ENCODE data around the gene LARP1. TPM values are rescaled to one million over a fixed set of nuclear protein-coding genes. Genes with fewer than 3 reads are reported as not detected.
"Not testable (repeated sequence)": the region's sequence is repeated elsewhere in the genome, so short reads cannot be mapped to it uniquely, and the experiment has no call there.

Gene LARP1
- polyA plus RNA-seq, 2 of the 4 experiments (the other 2 are of a cell fraction) = 87.0 to 112 TPM

- POLR2A ChIA-PET = no interaction called here
- FAIRE-seq = no peak
- DNase-seq (ENCODE audit: low read depth in 1 of 2, low spot score in 1 of 2) = no peak
- Histone ChIP-seq H3K27ac (no peak overlapping the region), H3K4me1 (0 out of 3 replicates have a peak, but pooled peaks cover 1% of the 10 kb centered on the region), H3K9me3 (no peaks in the 10 kb centered on the region), H3K4me3 (no peak overlapping the region), H3K4me2 (no peak overlapping the region)
- TF ChIP-seq ESRRA (IDR thresholded peaks at IDR 0.05; ENCODE audit: borderline replicate concordance, low read length) (no peak), POLR2AphosphoS2 (conservative IDR thresholded peaks at IDR 0.05; ENCODE audit: low read length) (no peak), USF2 (IDR thresholded peaks at IDR 0.05) (no peak), PHF8 (IDR thresholded peaks at IDR 0.05; ENCODE audit: borderline replicate concordance, low read depth) (no peak), MAFK (IDR thresholded peaks at IDR 0.05; ENCODE audit: partially characterized antibody) (no peak), HDAC2 (IDR thresholded peaks at IDR 0.05) (no peak), BHLHE40 (IDR thresholded peaks at IDR 0.05; ENCODE audit: low read depth, low read length) (no peak), CBX2 (IDR thresholded peaks at IDR 0.05; ENCODE audit: borderline replicate concordance, low read depth) (no peak), MYC (IDR thresholded peaks at IDR 0.05; ENCODE audit: borderline replicate concordance, low read length) (no peak), CHD4 (IDR thresholded peaks at IDR 0.05; ENCODE audit: borderline replicate concordance) (no peak), RAD21 (conservative IDR thresholded peaks at IDR 0.05 in 1 of 2, IDR thresholded peaks at IDR 0.05 in 1 of 2) (no peak), JUNB (IDR thresholded peaks at IDR 0.05) (no peak), EHMT2 (IDR thresholded peaks at IDR 0.05; ENCODE audit: low read depth) (no peak), EHF (CRISPR knock-in tag; IDR thresholded peaks at IDR 0.05) (no peak), FOSB (CRISPR knock-in tag; IDR thresholded peaks at IDR 0.05) (no peak), NFE2L2 (conservative IDR thresholded peaks at IDR 0.05; ENCODE audit: low read length) (no peak), HOXB13 (CRISPR knock-in tag; IDR thresholded peaks at IDR 0.05; ENCODE audit: low read depth) (no peak)
- TF ChIP-seq, protein P1, sequence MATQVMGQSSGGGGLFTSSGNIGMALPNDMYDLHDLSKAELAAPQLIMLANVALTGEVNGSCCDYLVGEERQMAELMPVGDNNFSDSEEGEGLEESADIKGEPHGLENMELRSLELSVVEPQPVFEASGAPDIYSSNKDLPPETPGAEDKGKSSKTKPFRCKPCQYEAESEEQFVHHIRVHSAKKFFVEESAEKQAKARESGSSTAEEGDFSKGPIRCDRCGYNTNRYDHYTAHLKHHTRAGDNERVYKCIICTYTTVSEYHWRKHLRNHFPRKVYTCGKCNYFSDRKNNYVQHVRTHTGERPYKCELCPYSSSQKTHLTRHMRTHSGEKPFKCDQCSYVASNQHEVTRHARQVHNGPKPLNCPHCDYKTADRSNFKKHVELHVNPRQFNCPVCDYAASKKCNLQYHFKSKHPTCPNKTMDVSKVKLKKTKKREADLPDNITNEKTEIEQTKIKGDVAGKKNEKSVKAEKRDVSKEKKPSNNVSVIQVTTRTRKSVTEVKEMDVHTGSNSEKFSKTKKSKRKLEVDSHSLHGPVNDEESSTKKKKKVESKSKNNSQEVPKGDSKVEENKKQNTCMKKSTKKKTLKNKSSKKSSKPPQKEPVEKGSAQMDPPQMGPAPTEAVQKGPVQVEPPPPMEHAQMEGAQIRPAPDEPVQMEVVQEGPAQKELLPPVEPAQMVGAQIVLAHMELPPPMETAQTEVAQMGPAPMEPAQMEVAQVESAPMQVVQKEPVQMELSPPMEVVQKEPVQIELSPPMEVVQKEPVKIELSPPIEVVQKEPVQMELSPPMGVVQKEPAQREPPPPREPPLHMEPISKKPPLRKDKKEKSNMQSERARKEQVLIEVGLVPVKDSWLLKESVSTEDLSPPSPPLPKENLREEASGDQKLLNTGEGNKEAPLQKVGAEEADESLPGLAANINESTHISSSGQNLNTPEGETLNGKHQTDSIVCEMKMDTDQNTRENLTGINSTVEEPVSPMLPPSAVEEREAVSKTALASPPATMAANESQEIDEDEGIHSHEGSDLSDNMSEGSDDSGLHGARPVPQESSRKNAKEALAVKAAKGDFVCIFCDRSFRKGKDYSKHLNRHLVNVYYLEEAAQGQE (IDR thresholded peaks at IDR 0.05) = no peak
- CTCF ChIA-PET = no interaction called here
- 79% methylated on average over 7 of the region's 7 CpGs for whole genome bisulfite sequencing (ENCODE audit: missing lambda C conversion rate)
- no peak for ATAC-seq
Measured at GRCh38 chr5:154734370-154735248, 20.6 kb upstream of the LARP1 start.

DNA sequence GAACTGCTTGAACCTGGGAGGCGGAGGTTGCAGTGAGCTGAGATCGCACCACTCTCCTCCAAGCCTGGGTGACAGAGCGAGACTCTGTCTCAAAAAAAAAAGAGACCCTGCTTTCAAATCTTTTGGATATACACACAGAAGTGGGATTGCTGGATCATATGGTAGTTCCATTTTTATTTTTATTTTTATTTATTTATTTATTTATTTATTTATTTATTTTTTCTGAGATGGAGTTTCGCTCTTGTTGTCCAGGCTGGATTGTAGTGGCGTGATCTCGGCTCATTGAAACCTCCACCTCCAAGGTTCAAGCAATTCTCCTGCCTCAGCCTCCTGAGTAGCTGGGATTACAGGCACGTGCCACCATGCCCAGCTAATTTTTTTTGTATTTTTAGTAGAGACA is 19.8 kb upstream of the LARP1 start:
- H3K4me3 ChIP-seq; ATAC-seq; H3K4me1 ChIP-seq; DNase-seq (ENCODE audit: low read depth in 1 of 2, low spot score in 1 of 2); CTCF ChIA-PET; H3K27ac ChIP-seq; H3K9me3 ChIP-seq; POLR2A ChIA-PET; H3K4me2 ChIP-seq; FAIRE-seq: not testable (repeated sequence)
- WGBS (ENCODE audit: missing lambda C conversion rate) = 95% methylated on average over 7 of the region's 7 CpGs
- peak; percentile 35 for TF ChIP-seq ZC3H11A (IDR thresholded peaks at IDR 0.05)

DNA sequence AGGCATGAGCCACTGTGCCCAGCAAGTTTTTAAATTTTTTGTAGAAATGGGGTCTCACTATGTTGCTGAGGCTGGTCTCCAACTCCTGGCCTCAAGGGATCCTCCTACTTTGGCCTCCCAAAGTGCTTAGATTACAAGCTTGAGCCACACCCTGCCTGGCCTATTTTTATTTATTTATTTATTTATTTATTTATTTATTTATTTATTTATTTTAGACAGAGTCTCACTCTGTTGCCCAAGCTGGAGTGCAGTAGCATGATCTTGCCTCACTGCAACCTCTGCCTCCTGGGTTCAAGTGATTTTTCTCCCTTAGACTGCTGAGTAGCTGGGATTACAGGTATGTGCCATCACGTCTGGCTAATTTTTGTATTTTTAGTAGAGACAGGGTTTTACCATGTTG is 18.8 kb upstream of the LARP1 start:
- H3K4me2 ChIP-seq; FAIRE-seq; CTCF ChIA-PET; DNase-seq (ENCODE audit: low read depth in 1 of 2, low spot score in 1 of 2); H3K27ac ChIP-seq; H3K4me1 ChIP-seq; H3K9me3 ChIP-seq; H3K4me3 ChIP-seq; POLR2A ChIA-PET; ATAC-seq: not testable (repeated sequence)
- peak; percentile 77 for TF ChIP-seq ZC3H11A (IDR thresholded peaks at IDR 0.05)
- WGBS (ENCODE audit: missing lambda C conversion rate) = 100% methylated on average over 1 of the region's 1 CpG

Measured in A549 (cell line).